AG09309 (cell line): Measurements from ENCODE around the gene CYB5R4.

Source experiments
- DNase-seq: peaks from one replicate; pipeline ENCODE4 v3.0.0-alpha.2; 2010; ENCODE audit warnings: low read depth
- H3K4me3 ChIP-seq: 2 replicates; pipeline ENCODE4 v1.5.1; 2011; ENCODE audit warnings: mild to moderate bottlenecking, low read depth, low read length, moderate library complexity; ENCODE audit not compliant: control insufficient read depth
- CTCF ChIP-seq: IDR thresholded peaks from 2 replicates; pipeline ENCODE4 v1.5.1; 2011; ENCODE audit warnings: mild to moderate bottlenecking, low read depth, low read length, inconsistent platforms; ENCODE audit not compliant: insufficient read depth, control insufficient read depth; ENCODE audit errors: missing control alignments

The CYB5R4 gene

GRCh38 chr6:83852528-83853177 is 6.8 kb upstream of the CYB5R4 start:
- no peak for TF ChIP-seq CTCF
- peak overlapping the region; percentile 58 for H3K4me3 ChIP-seq
- no peak for DNase-seq

GRCh38 chr6:83853178-83854000 is 6.1 kb upstream of the CYB5R4 start, which contains the start of gene RIPPLY2:
Gene RIPPLY2 (plus strand): TSS chr6:83853360. CDS start chr6:83853417, 57 bp downstream.
- DNase-seq, result no peak
- TF ChIP-seq CTCF, result no peak
- H3K4me3 ChIP-seq, result peak within 1 kb of the TSS; percentile 58

- no peak for DNase-seq
- no peak for TF ChIP-seq CTCF
- peak overlapping the region; percentile 58 for H3K4me3 ChIP-seq
These were observed 5.4 kb upstream of the CYB5R4 start for GRCh38 chr6:83854001-83854501.

DNA sequence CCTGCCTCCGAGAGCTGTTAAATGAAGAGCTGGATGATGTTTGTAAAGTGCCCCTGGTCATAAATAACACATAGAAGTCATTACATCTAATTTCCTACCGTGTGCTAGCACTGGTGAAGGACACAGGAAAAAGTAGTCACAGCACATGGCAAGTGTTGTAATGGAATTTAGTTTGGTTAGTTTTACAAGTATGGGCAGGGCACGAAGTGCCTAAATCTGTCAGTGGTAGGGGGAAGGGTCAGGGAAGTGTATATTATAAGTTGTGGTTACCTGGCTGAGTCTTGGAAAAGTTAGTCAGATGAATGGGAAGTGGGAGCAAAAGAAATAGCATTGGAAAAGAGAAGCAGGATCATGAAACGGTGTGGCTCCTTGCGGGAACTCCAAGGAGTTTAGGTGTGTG is 4.7 kb upstream of the CYB5R4 start:
- H3K4me3 ChIP-seq, result no peak overlapping the region
- TF ChIP-seq CTCF, result no peak
- DNase-seq, result no peak

DNA sequence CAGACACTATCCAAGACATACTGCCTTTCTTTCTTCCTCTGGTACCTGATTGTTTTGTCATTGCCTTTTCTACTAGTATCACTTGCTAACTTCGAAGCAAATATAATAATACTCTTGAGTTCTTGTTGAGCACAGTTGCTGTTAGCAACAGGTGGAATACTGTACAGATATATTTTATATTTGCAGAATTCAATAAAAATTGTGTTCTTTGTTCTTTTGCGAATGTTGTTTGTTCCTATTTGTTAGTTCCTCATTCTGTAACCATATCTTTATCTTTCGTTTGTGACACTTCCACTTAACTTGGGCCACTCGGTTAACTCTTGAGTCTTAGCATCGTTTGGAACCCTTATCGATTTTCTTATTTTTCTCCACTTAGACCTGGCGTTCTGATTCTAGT is 868 bp downstream of the CYB5R4 start:
- DNase-seq, result no peak
- peak overlapping the region; percentile 99 for H3K4me3 ChIP-seq
- no peak for TF ChIP-seq CTCF

DNA sequence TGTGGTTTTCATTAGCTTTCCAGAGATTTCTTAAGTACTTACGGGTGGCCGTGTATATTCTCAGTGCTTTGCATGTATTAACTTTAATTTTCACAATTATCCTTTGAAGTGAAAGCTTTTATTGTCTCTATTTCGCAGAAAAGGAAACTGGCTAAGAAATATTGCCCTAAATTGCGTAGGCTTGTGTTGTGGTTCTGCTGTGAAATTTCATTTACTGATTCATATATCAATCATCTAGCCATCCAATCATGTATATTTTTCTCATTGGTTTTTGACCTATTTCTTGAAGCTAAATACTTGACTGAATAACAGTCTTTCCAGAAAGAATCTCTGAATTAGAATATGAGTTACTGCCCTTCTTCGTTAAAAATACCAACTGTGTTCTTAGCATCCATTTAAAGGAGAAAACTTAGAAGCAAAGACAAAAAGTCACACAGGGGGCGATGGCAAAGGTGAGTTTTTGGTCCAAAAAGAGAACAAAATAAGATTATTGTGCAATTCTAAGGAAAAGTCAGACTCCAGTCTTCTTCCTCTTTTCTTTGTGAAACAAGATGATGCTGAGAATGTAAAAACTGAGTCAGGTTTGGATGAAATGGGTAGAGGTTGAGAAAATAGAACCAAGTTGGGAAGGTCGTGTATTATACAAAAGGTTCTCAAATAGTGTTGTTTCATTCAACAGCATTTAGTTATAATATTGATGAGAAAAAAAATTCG is 1.4 kb downstream of the CYB5R4 start:
- TF ChIP-seq CTCF, result no peak
- peak overlapping the region; percentile 99 for H3K4me3 ChIP-seq
- no peak for DNase-seq
